ENCODE measurements around the gene PIEZO2.
"Not testable (repeated sequence)": the region's sequence is repeated elsewhere in the genome, so short reads cannot be mapped to it uniquely, and the experiment has no call there.

PIEZO2 gene

GRCh38 chr18:10939822-10940221 lies 209.5 kb downstream of the PIEZO2 start:
- ATAC-seq (ENCODE audit: low read depth) = no peak
- TF ChIP-seq CTCF (IDR thresholded peaks at IDR 0.05; ENCODE audit: poor library complexity, severe bottlenecking) = no peak
- no peaks in the 10 kb centered on the region for H3K36me3 ChIP-seq (ENCODE audit: low read depth)

GRCh38 chr18:10937743-10938640 lies 211.4 kb downstream of the PIEZO2 start:
- TF ChIP-seq CTCF (IDR thresholded peaks at IDR 0.05; ENCODE audit: poor library complexity, severe bottlenecking) = no peak

More at GRCh38 chr18:10939822-10940221, 209.5 kb downstream of the PIEZO2 start:
- Histone ChIP-seq H3K4me1 (ENCODE audit: insufficient read depth, poor library complexity, severe bottlenecking) (no peaks in the 10 kb centered on the region), H3K4me3 (ENCODE audit: severe bottlenecking) (no peak overlapping the region), H3K27ac (ENCODE audit: poor library complexity, severe bottlenecking) (no peak overlapping the region), H3K27me3 (ENCODE audit: insufficient read depth, poor library complexity, severe bottlenecking) (no peaks in the 10 kb centered on the region), H3K9me3 (ENCODE audit: severe bottlenecking) (peaks cover under 1% of the 10 kb centered on the region)
- DNase-seq (ENCODE audit: low spot score) = no peak

GRCh38 chr18:10936176-10937053 lies 213.0 kb downstream of the PIEZO2 start:
- Histone ChIP-seq H3K4me1 (ENCODE audit: insufficient read depth, poor library complexity, severe bottlenecking) (no peaks in the 10 kb centered on the region), H3K27ac (ENCODE audit: poor library complexity, severe bottlenecking) (peak overlapping the region; percentile 21), H3K9me3 (ENCODE audit: severe bottlenecking) (no peaks in the 10 kb centered on the region), H3K4me3 (ENCODE audit: severe bottlenecking) (no peak overlapping the region), H3K27me3 (ENCODE audit: insufficient read depth, poor library complexity, severe bottlenecking) (no peaks in the 10 kb centered on the region), H3K36me3 (ENCODE audit: low read depth) (no peaks in the 10 kb centered on the region)
- TF ChIP-seq CTCF (IDR thresholded peaks at IDR 0.05; ENCODE audit: poor library complexity, severe bottlenecking) = no peak
- DNase-seq (ENCODE audit: low spot score) = no peak
- ATAC-seq (ENCODE audit: low read depth) = no peak

More at GRCh38 chr18:10937743-10938640, 211.4 kb downstream of the PIEZO2 start:
- Histone ChIP-seq H3K36me3 (ENCODE audit: low read depth) (no peaks in the 10 kb centered on the region), H3K4me1 (ENCODE audit: insufficient read depth, poor library complexity, severe bottlenecking) (no peaks in the 10 kb centered on the region), H3K27ac (ENCODE audit: poor library complexity, severe bottlenecking) (no peak overlapping the region), H3K9me3 (ENCODE audit: severe bottlenecking) (no peaks in the 10 kb centered on the region), H3K27me3 (ENCODE audit: insufficient read depth, poor library complexity, severe bottlenecking) (no peaks in the 10 kb centered on the region), H3K4me3 (ENCODE audit: severe bottlenecking) (no peak overlapping the region)
- no peak for DNase-seq (ENCODE audit: low spot score)
- no peak for ATAC-seq (ENCODE audit: low read depth)

- ATAC-seq (ENCODE audit: low read depth) (no peak), DNase-seq (ENCODE audit: low spot score) (no peak)
- H3K9me3 ChIP-seq (ENCODE audit: severe bottlenecking) = no peaks in the 10 kb centered on the region
- H3K36me3 ChIP-seq (ENCODE audit: low read depth) = no peaks in the 10 kb centered on the region
- no peaks in the 10 kb centered on the region for H3K4me1 ChIP-seq (ENCODE audit: insufficient read depth, poor library complexity, severe bottlenecking)
- no peaks in the 10 kb centered on the region for H3K27me3 ChIP-seq (ENCODE audit: insufficient read depth, poor library complexity, severe bottlenecking)
- H3K4me3 ChIP-seq (ENCODE audit: severe bottlenecking) = no peak overlapping the region
- no peak for TF ChIP-seq CTCF (IDR thresholded peaks at IDR 0.05; ENCODE audit: poor library complexity, severe bottlenecking)
- peak overlapping the region; percentile 21 for H3K27ac ChIP-seq (ENCODE audit: poor library complexity, severe bottlenecking)
Measured at GRCh38 chr18:10935588-10935987, 213.8 kb downstream of the PIEZO2 start.

- H3K9me3 ChIP-seq (ENCODE audit: severe bottlenecking); H3K27ac ChIP-seq (ENCODE audit: poor library complexity, severe bottlenecking); H3K4me1 ChIP-seq (ENCODE audit: insufficient read depth, poor library complexity, severe bottlenecking); DNase-seq (ENCODE audit: low spot score); H3K27me3 ChIP-seq (ENCODE audit: insufficient read depth, poor library complexity, severe bottlenecking); H3K36me3 ChIP-seq (ENCODE audit: low read depth); ATAC-seq (ENCODE audit: low read depth); H3K4me3 ChIP-seq (ENCODE audit: severe bottlenecking): not testable (repeated sequence)
Measured at GRCh38 chr18:10933648-10934047, 215.7 kb downstream of the PIEZO2 start.

All from RWPE2 (cell line).